GM18861 (cell line): ENCODE measurements around the gene RAB6A.

Source experiments
- ATAC-seq: cut with Tn5 transposase; IDR thresholded peaks from one replicate; pipeline ENCODE4 v1.9.1; 2021; ENCODE audit not compliant: unreplicated experiment

The RAB6A gene

GRCh38 chr11:73633999-73634398 lies 126.9 kb downstream of the RAB6A start:
- no peak for ATAC-seq

- ATAC-seq: no peak
Measured at GRCh38 chr11:73632996-73633395, 127.9 kb downstream of the RAB6A start.

DNA sequence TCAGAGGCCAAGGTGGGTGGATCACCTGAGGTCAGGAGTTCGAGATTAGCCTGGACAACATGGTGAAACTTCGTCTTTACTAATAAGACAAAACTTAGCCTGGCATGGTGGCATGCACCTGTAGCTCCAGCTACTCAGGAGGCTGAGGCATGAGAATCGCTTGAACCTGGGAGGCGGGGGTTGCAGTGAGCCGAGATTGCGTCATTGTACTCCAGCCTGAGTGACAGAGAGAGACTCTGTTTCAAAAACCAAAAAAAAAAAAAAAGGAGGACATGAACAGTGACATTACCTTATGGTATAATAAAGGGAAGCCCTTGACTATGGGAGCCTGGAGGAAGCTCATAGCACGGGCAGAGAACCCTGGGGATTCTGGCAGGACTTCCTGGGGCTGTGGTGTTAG lies 131.0 kb downstream of the RAB6A start:
- no peak for ATAC-seq

GRCh38 chr11:73625696-73626318 lies 135.1 kb downstream of the RAB6A start:
- no peak for ATAC-seq
